Neuron (in vitro differentiated cells): Measurements from ENCODE around the gene TGM3.

Source experiments
- H2AFZ ChIP-seq: one replicate; pipeline ENCODE4 v1.6.1; 2013; ENCODE audit warnings: low read depth, mild to moderate bottlenecking, inconsistent platforms, low read length, moderate library complexity
- H3K27me3 ChIP-seq: one replicate; pipeline ENCODE4 v1.6.1; 2013; ENCODE audit warnings: low read length; ENCODE audit not compliant: insufficient read depth
- H3K36me3 ChIP-seq: one replicate; pipeline ENCODE4 v1.6.1; 2013; ENCODE audit warnings: low read length; ENCODE audit not compliant: insufficient read depth
- H3K4me1 ChIP-seq: one replicate; pipeline ENCODE4 v1.6.1; 2013; ENCODE audit warnings: low read length; ENCODE audit not compliant: insufficient read depth
- H3K4me3 ChIP-seq: 2 replicates; pipeline ENCODE4 v1.5.1; 2013; ENCODE audit warnings: mild to moderate bottlenecking, low read length, moderate library complexity
- H3K9me3 ChIP-seq: one replicate; pipeline ENCODE4 v1.6.1; 2013; ENCODE audit warnings: low read length

The TGM3 gene

DNA sequence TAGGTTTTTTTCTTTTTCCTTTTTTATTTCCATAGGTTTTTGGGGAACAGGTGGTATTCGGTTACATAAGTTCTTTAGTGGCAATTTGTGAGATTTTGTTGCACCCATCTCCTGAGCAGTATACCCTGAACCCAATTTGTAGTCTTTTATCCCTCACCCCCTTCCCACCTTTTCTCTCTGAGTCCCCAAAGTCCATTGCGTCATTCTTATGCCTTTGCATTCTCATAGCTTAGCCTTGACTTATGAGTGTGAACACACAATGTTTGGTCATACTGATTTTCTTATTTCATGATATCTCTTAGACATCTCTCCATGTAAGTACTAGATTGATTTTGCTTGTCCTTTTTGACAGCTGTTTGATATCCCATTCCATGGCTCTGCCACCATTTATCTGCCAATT is 27.2 kb downstream of the TGM3 start:
- no peak overlapping the region for H3K4me3 ChIP-seq
- H3K9me3 ChIP-seq, result no peaks in the 10 kb centered on the region
- no peak overlapping the region for H2AFZ ChIP-seq
- no peaks in the 10 kb centered on the region for H3K4me1 ChIP-seq
- H3K36me3 ChIP-seq, result no peaks in the 10 kb centered on the region
- H3K27me3 ChIP-seq, result peaks cover 8% of the 10 kb centered on the region

DNA sequence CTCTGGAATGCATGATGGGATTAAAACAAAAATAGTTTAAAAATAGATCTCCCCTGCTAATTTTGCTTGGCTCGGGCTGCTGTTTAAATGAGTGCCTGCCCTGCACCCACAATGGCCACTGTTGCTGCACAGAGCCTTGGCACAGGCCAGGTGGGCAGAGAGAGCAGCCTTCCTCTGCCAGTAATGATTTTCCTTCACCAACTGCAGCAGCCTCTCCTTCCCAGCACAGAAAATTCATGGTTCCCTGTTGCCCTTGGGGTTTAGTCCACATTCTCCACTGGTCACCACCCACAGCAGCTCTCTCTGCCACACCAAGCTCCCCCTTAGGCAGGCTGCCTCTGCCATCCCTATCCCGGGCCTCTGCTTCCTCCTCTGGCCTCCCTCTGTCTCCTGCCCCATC is 30.2 kb downstream of the TGM3 start:
- H2AFZ ChIP-seq, result no peak overlapping the region
- H3K27me3 ChIP-seq, result peaks cover 2% of the 10 kb centered on the region
- no peak overlapping the region for H3K4me3 ChIP-seq
- no peaks in the 10 kb centered on the region for H3K36me3 ChIP-seq
- H3K9me3 ChIP-seq, result no peaks in the 10 kb centered on the region
- H3K4me1 ChIP-seq, result no peaks in the 10 kb centered on the region

DNA sequence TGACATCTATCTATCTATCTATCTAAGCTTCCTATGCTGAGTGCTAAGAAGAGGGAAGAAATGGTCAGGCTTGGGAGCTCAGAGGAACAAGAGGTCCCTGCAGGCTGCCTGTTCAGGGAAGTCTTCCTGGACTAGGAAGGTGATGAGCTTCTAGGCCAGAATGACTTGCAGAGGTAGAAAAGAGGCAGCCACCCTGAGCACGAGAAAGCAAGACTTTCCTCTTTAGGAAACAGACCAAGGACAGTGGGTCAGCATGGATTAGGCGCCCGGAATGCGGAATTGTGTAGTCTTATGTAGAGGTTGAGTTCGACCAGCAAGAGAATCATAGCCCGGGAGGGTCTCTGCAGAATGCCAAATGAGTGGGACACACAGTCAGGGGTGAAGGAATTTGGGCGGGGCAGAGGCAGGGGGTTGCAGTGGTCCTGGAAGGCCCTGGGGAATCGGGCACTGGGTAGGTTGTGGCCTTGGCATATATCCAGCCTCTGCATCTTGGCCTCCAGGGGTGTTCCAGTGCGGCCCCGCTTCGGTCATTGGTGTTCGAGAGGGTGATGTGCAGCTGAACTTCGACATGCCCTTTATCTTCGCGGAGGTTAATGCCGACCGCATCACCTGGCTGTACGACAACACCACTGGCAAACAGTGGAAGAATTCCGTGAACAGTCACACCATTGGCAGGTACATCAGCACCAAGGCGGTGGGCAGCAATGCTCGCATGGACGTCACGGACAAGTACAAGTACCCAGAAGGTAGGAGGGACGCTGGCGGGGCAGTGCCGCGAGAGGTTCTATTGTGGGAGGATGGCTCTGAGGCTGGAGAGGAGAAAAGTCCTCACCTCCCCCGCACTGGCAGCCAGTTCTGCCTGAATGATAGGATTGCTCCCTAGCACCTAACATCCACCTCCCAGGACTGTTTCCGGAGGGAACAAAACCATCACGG is 32.1 kb downstream of the TGM3 start:
- no peaks in the 10 kb centered on the region for H3K4me1 ChIP-seq
- H3K4me3 ChIP-seq, result no peak overlapping the region
- H3K36me3 ChIP-seq, result no peaks in the 10 kb centered on the region
- no peaks in the 10 kb centered on the region for H3K27me3 ChIP-seq
- no peak overlapping the region for H2AFZ ChIP-seq
- no peaks in the 10 kb centered on the region for H3K9me3 ChIP-seq

DNA sequence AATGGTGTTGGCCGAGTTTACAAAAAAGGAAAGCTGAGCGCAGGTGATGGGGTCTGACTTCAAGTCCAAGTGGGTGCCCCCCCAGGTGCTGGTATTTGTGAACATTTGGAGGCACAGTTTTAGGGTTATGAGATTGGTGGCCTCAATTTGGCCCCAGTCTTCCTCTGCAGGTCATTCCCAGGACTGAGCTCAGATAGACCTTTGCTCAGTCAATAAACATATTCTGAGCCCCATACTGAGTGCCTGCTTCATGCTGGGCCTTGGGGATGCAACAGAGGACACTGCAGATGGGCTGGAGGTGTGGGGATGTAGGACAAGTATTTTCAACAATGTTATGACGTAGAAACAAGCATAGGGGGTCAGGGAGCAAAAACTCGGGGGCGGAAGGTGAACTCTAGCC is 33.5 kb downstream of the TGM3 start:
- Histone ChIP-seq H3K9me3 (no peaks in the 10 kb centered on the region), H3K36me3 (no peaks in the 10 kb centered on the region), H2AFZ (no peak overlapping the region), H3K27me3 (no peaks in the 10 kb centered on the region), H3K4me3 (no peak overlapping the region), H3K4me1 (no peaks in the 10 kb centered on the region)

DNA sequence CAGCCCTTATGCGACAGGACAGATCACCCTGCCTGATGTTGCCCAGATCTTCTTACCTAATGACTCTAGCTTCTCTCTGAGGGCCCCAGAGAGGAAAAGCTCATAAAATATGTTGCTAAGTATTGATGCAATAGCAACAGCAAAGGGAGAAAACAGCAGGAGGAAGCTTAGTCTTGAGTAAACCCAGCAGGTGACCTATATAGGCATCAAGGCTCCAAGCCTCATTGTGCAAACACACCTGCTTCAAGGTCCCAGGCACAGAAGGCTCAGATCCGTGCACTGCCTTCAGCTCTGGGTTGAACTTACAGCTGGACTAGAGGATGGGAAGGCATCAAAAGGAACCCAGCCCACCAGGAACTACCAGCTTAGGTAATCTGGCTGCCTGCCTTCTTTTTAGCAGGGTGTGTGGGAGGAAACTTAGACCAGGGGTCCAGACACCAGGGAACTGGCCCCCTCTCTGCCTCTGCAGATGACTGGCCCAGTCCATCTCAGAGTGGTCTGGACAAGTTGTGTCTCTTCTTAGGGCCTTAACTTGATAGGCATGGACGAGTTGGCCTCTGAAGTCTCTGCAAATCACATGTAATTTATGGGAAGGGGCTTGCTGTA is 34.4 kb downstream of the TGM3 start:
- Histone ChIP-seq H3K9me3 (no peaks in the 10 kb centered on the region), H3K27me3 (no peaks in the 10 kb centered on the region), H3K4me1 (no peaks in the 10 kb centered on the region), H3K4me3 (no peak overlapping the region), H3K36me3 (no peaks in the 10 kb centered on the region), H2AFZ (no peak overlapping the region)

DNA sequence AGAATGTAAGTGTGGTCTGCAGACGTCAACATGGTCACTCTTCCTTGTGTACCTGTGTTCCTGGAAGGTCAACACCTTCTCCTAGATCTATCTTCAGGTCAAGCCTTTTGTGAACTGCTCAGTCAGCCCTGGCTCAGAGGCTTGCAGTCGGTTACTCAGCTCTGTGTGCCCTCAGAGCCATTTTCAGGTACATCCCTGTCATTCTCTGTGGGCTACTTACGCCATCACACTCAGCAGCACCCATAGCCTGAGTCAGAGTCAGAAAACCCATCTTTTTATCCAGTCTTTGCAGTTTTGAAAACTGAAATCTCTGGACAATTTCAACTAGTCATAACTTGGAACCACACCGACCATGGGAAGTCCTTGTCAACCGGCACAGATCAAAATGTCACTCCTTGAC is 35.3 kb downstream of the TGM3 start:
- no peak overlapping the region for H2AFZ ChIP-seq

DNA sequence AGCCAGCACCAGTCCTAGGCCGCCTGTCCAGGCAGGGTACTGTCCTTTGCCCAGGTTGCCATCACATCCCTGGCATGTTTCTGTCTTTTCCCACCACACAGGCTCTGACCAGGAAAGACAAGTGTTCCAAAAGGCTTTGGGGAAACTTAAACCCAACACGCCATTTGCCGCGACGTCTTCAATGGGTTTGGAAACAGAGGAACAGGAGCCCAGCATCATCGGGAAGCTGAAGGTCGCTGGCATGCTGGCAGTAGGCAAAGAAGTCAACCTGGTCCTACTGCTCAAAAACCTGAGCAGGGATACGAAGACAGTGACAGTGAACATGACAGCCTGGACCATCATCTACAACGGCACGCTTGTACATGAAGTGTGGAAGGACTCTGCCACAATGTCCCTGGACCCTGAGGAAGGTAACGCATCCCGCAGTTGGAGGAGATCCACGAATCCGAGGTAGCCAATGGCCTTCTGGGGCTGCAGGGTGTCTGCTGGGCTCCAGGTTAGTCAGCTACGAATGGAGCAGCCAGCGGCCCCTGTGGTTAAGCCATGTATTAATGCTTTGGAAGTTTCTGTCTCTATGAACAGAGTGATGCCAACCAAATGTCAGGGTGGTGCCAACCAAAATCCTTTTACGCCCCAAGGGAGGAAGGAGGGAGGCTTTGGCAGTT is 36.2 kb downstream of the TGM3 start:
- H3K4me3 ChIP-seq, result no peak overlapping the region
- no peak overlapping the region for H2AFZ ChIP-seq
- peaks cover 2% of the 10 kb centered on the region for H3K27me3 ChIP-seq
- H3K4me1 ChIP-seq, result no peaks in the 10 kb centered on the region
- H3K9me3 ChIP-seq, result no peaks in the 10 kb centered on the region
- no peaks in the 10 kb centered on the region for H3K36me3 ChIP-seq

More for the DNA sequence above, 35.3 kb downstream of the TGM3 start:
- Histone ChIP-seq H3K9me3 (no peaks in the 10 kb centered on the region), H3K27me3 (peaks cover 2% of the 10 kb centered on the region), H3K4me1 (no peaks in the 10 kb centered on the region), H3K4me3 (no peak overlapping the region), H3K36me3 (no peaks in the 10 kb centered on the region)

DNA sequence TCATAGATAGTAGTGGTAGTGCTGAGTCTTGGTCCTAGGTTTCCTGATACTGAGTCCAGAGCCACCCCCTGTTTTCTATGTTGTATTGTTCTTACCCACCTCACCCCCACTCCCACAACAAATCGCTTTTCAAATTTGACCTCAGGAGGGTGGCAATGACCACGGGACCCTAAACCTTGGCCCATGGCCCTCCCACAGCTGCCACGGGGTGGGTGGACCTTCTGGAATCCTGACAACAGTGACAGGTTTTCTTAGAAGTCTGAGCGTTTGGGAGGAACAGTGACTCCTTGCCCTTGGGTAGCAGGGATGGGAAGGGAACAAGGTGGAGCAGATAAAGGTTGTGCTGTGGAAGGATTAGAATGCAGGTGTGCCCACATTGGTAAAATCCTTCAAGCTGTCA is 36.9 kb downstream of the TGM3 start:
- Histone ChIP-seq H3K9me3 (no peaks in the 10 kb centered on the region), H3K27me3 (peaks cover 2% of the 10 kb centered on the region), H2AFZ (no peak overlapping the region), H3K4me1 (no peaks in the 10 kb centered on the region), H3K4me3 (no peak overlapping the region), H3K36me3 (no peaks in the 10 kb centered on the region)

DNA sequence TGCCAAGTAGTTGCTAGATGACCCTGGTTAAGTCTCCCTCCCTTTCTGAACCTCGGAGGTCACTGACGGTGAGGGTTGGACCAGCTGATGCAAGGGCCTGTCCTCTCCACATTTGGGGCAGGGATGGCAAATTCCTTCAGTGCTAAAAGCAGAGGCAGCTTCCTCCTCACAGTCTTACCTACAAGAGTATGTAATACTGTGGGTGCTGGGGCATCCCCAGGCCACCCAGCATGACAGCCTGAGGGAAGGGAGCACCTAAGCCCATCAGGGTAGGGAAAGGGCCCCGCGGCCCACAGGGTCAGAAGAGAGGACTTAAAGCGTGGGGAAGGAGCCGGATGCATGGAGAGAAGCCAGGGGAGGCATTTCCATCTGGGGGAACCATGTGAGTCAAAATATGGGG is 38.0 kb downstream of the TGM3 start:
- no peak overlapping the region for H2AFZ ChIP-seq

DNA sequence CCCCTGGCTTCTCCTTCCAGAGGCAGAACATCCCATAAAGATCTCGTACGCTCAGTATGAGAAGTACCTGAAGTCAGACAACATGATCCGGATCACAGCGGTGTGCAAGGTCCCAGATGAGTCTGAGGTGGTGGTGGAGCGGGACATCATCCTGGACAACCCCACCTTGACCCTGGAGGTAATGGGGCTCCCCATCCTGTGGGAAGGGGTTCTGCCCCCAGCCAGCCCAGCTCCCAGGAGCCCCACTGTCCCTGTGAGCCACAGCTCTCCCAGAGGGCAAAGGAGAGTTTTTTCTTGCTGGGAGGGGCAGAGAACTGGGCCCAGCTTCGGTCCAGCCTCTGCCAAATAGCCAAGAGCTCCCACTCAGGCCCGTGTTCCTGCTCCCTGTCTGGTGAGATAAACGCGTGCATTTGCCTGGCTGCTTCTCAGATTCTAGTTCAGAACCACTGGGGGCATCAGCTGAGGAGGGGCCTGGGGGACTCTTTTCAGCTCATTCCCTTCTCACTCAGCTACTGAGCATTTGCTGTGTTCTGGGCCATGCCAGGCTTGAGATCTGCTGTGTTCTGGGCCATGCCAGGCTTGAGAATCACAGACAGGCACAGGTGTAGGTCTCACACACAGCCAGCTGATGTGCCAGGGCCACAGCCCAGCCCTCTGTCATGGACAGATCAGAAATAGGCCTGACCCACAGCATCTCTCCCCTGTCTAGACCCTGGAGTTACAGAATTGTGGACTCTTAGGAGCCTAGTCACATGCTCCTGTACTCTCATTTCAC is 39.5 kb downstream of the TGM3 start:
- Histone ChIP-seq H2AFZ (no peak overlapping the region), H3K9me3 (no peaks in the 10 kb centered on the region), H3K27me3 (peaks cover 2% of the 10 kb centered on the region), H3K4me3 (no peak overlapping the region), H3K36me3 (no peaks in the 10 kb centered on the region), H3K4me1 (no peaks in the 10 kb centered on the region)

More for the DNA sequence above, 38.0 kb downstream of the TGM3 start:
- Histone ChIP-seq H3K4me3 (no peak overlapping the region), H3K4me1 (no peaks in the 10 kb centered on the region), H3K27me3 (peaks cover 2% of the 10 kb centered on the region), H3K36me3 (no peaks in the 10 kb centered on the region), H3K9me3 (no peaks in the 10 kb centered on the region)

DNA sequence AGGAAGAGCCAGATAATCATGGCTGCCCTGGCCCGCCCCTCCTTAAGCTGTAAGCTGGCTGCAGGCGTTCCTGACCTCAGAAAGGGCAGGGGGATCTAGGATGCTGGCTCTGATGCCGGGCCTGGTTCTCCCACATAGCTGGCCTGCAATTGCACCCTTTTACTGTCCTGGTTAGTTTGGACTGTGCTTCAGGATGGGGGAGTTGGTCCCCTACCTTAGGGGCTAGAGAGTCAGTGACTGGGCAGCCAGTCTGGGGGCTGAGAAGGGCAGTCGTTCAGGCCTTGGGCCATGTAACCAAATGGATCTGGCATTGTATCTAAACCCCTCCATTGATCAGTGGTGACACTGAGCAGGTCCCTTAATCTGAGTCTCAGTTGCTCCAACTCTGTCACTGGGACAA is 40.7 kb downstream of the TGM3 start:
- Histone ChIP-seq H3K36me3 (no peaks in the 10 kb centered on the region), H3K4me1 (no peaks in the 10 kb centered on the region), H3K9me3 (no peaks in the 10 kb centered on the region), H3K4me3 (no peak overlapping the region), H3K27me3 (peaks cover 2% of the 10 kb centered on the region), H2AFZ (no peak overlapping the region)

DNA sequence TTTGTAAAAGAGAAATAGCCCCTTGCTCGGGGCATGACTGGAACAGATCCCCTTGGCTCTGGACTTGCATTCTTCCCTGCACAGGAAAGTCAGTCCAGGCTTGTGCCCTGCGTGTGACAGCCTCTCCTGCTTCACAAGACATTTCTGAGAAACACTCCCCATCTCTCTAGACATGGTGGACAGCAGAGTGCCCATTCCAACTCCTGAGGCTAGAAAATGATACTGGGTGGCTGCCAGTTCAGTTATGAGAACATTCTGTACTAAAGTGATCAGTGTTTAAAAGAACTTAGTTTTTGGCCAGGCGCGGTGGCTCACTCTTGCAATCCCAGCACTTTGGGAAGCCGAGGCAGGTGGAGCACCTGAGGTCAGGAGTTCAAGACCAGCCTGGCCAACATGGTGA is 41.3 kb downstream of the TGM3 start:
- no peaks in the 10 kb centered on the region for H3K9me3 ChIP-seq
- peaks cover 2% of the 10 kb centered on the region for H3K27me3 ChIP-seq
- no peak overlapping the region for H2AFZ ChIP-seq
- H3K36me3 ChIP-seq, result no peaks in the 10 kb centered on the region
- no peaks in the 10 kb centered on the region for H3K4me1 ChIP-seq
- no peak overlapping the region for H3K4me3 ChIP-seq
